ENCODE measurements around the gene NEUROD2.

- TF ChIP-seq EP300 (IDR thresholded peaks at IDR 0.05) (no peak), POLR2AphosphoS5 (IDR thresholded peaks at IDR 0.05) (no peak), CTCF (IDR thresholded peaks at IDR 0.05) (no peak)
Measured at GRCh38 chr17:39563476-39563875, 44.2 kb downstream of the NEUROD2 start.
